HG02588 (cell line): ENCODE measurements around the gene CDH16.
"Not testable (repeated sequence)": the region's sequence is repeated elsewhere in the genome, so short reads cannot be mapped to it uniquely, and the experiment has no call there.

Experiments
- ATAC-seq: cut with Tn5 transposase; IDR thresholded peaks from one replicate; pipeline ENCODE4 v1.9.1; 2021; ENCODE audit warnings: mild to moderate bottlenecking, moderate library complexity; ENCODE audit not compliant: unreplicated experiment

Gene CDH16, protein sequence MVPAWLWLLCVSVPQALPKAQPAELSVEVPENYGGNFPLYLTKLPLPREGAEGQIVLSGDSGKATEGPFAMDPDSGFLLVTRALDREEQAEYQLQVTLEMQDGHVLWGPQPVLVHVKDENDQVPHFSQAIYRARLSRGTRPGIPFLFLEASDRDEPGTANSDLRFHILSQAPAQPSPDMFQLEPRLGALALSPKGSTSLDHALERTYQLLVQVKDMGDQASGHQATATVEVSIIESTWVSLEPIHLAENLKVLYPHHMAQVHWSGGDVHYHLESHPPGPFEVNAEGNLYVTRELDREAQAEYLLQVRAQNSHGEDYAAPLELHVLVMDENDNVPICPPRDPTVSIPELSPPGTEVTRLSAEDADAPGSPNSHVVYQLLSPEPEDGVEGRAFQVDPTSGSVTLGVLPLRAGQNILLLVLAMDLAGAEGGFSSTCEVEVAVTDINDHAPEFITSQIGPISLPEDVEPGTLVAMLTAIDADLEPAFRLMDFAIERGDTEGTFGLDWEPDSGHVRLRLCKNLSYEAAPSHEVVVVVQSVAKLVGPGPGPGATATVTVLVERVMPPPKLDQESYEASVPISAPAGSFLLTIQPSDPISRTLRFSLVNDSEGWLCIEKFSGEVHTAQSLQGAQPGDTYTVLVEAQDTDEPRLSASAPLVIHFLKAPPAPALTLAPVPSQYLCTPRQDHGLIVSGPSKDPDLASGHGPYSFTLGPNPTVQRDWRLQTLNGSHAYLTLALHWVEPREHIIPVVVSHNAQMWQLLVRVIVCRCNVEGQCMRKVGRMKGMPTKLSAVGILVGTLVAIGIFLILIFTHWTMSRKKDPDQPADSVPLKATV

GRCh38 chr16:66918803-66919568, at the start of gene CDH16:
CDH16 (minus strand) TSS chr16:66918885; CDS start chr16:66918065, 820 bp downstream.
- ATAC-seq = no peak

DNA sequence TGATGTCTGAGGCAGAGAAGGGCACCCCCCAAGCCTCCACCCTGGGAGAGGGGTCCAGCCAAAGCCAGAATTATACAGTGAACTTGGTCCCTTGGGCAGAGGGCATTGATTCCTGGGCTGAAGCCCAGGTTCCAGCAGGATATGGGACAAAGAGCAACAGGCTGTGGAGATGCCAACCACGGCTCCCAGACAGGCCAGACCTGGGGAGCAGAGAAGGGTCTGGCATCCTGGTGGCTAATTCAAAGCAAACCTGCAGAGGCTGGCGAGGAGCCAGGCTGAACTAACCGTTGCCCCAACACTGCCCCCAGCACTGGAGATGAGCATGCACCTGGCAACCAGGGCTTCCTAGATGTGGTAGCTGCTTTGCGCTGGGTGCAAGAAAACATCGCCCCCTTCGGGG, 45.4 kb upstream of the CDH16 start:
- ATAC-seq = no peak

GRCh38 chr16:66961914-66962313, 43.2 kb upstream of the CDH16 start:
- ATAC-seq = no peak

GRCh38 chr16:66961065-66961744, 42.5 kb upstream of the CDH16 start, which contains the start of gene CES3:
CES3 (plus strand) TSS chr16:66961266; CDS start chr16:66961308, 42 bp downstream.
- no peak for ATAC-seq

DNA sequence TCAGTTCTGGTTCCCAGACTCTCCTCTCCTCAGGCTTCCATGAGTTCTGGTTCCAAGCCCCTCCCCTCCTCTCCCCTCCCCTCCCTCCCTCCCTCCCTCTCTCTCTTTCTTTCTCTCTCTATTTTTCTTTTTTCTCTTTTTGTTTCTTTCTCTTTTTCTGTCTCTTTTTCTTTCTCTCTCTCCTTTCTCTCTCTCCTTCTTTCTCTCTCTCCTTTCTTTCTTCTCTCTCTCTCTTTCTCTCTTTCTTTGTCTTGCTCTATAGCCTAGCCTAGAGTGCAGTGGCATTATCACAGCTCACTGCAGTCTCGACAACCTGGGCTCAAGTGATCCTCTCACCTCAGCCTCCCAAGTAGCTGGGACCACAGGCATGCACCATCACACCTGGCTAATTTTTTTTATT, 41.6 kb upstream of the CDH16 start:
- ATAC-seq = no peak

GRCh38 chr16:66959704-66960161, 41.0 kb upstream of the CDH16 start:
- no peak for ATAC-seq

GRCh38 chr16:66958857-66959703, 40.4 kb upstream of the CDH16 start:
- no peak for ATAC-seq

DNA sequence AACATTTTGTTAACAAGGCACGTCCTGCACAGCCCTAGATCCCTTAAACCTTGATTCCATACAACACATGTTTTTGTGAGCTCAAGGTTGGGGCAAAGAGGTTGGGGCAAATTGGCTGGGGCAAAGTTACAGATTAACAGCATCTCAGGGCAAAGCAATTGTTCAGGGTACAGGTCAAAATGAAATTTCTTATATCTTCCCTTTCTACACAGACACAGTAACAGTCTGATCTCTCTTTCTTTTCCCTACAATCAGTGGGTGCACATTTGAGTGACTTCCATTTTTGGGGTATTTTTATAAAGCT, 37.4 kb upstream of the CDH16 start:
- not testable (repeated sequence) for ATAC-seq

DNA sequence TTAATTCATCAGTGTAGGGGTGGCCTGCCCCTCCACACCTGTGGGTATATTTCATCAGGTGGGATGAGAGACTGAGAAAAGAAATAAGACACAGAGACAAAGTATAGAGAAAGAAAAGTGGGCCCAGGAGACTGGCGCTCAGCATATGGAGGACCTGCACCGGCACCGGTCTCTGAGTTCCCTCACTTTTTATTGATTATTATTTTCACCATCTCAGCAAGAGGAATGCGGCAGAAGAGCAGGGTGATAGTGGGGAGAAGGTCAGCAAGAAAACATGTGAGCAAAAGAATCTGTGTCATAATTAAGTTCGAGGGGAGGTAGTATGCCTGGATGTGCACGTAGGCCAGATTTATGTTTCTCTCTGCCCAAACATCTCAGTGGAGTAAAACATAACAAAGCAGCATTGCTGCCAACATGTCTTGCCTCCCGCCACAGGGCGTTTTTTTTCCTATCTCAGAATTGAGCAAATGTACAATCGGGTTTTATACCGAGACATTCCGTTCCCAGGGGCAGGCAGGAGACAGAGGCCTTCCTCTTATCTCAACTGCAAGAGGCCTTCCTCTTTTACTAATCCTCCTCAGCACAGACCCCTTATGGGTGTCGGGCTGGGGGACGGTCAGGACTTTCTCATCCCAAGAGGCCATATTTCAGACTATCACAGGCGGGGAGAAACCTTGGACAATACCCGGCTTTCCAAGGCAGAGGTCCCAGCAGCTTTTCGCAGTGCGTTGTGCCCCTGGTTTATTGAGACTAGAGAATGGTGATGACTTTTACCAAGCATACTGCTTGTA, 36.9 kb upstream of the CDH16 start:
- ATAC-seq = not testable (repeated sequence)

DNA sequence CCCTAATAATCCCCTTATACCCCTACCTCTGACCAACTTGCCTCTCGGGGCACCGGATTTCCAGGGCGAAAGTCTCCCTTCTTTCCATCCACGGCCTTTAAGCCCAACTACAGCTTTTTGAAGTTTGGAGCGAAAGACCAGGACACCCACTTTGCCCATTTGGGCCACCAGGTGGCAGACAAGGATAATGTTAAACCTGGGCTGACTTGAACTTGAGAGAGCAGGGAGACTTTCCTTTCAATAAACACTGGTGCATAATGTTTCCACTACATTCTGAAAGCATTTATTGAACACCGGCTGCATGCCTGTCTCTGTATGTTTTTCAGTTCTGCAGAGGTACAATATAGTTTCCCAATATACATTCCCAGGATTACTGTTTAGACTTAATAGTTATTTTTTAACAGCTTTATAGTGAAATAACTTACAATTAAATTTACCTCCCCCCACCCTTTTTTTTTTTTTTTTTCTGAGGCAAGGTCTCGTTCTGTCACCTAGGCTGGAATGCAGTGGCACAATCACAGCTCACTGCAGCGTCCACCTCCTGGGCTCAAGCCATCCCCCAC, 35.5 kb upstream of the CDH16 start:
- no peak for ATAC-seq

GRCh38 chr16:66953462-66954096, 34.9 kb upstream of the CDH16 start:
- no peak for ATAC-seq

- no peak for ATAC-seq
These were observed 33.9 kb upstream of the CDH16 start for GRCh38 chr16:66952430-66953110.

DNA sequence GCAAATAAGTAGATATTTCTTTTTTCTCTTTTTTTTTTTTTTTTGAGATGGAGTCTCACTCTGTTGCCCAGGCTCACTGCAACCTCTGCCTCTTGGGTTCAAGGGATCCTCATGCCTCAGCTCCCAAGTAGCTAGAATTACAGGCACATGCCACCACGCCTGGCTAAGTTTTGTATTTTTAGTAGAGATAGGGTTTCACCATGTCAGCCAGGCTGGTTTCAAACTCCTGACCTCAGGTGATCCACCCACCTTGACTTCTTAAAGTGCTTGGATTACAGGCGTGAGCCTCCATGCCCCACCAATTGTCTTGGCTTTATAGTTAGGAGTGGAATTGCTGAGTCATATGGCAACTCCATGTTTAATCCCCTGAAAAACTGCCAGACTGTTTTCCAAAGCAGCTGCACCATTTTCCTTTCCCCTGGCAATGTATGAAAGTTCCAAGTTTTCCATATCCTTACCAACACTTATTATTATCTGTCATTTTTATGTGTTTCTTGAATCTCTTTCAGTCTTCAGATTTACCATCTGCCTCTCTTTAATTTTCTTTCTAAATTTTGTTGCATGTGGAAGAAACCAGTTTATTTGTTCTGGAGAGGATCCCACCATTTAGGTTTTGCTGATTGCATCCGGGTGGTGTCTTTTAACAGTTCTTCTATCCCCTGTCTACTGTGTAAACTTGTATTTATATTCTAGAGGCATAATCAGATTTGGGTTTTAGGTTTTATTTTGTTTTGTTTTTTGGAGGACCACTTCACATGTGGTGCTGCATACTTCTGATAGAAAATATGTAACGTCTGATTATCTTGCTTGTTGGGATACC, 32.5 kb upstream of the CDH16 start:
- ATAC-seq = no peak

GRCh38 chr16:66950437-66950836, 31.8 kb upstream of the CDH16 start:
- ATAC-seq = no peak

- no peak for ATAC-seq
These were observed 30.8 kb upstream of the CDH16 start for GRCh38 chr16:66949472-66949871.

DNA sequence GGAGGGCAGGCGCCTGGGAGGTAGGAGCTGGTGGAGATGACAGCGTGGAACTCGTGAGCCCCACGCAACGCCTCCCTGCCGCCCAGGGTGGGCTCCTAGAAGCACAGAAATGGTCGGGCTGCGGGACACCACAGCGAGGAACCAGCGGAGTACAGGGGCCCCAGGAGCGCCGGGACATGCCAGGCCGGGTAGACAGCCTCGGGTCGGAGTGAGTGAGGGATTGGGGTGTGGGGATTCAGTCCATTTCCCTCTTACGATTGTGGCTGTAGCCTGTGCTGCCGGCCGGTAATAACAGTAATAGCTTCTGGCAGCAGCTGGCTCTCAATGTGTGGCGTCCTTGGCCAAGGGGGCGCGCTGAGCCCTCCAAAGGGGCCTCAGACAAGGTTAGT, 30.1 kb upstream of the CDH16 start:
- ATAC-seq = no peak
